Smooth muscle cell (in vitro differentiated cells): ENCODE data around the gene BRD4. TPM values are rescaled to one million over a fixed set of nuclear protein-coding genes. Genes with fewer than 3 reads are reported as not detected.

Experiments
- DNase-seq: peaks from one replicate; lab custom pipeline; 2025; ENCODE audit not compliant: unreplicated experiment; lab: John Stamatoyannopoulos, UW
- H2AFZ ChIP-seq: fragments of 200-600 bp; sonication (generic); 2 replicates; pipeline ENCODE4 v1.6.0; 2016; ENCODE audit warnings: antibody characterized with exemption, low read depth, mild to moderate bottlenecking
- H3F3A ChIP-seq: fragments of 200-600 bp; sonication (generic); 2 replicates; pipeline ENCODE4 v1.6.0; 2017; ENCODE audit warnings: antibody characterized with exemption, low read depth
- H3K27ac ChIP-seq: fragments of 200-600 bp; sonication (generic); 2 replicates; pipeline ENCODE4 v1.5.1; 2016; ENCODE audit warnings: low read depth, mild to moderate bottlenecking
- H3K27me3 ChIP-seq: fragments of 200-600 bp; sonication (generic); 2 replicates; pipeline ENCODE4 v1.6.1; 2016; ENCODE audit warnings: low read depth, mild to moderate bottlenecking
- H3K36me3 ChIP-seq: fragments of 200-600 bp; sonication (generic); 2 replicates; pipeline ENCODE4 v1.5.1; 2016; ENCODE audit warnings: low read depth
- H3K4me1 ChIP-seq: fragments of 200-600 bp; sonication (generic); 2 replicates; pipeline ENCODE4 v1.5.1; 2016; ENCODE audit warnings: low read depth
- H3K4me2 ChIP-seq: fragments of 200-600 bp; sonication (generic); 2 replicates; pipeline ENCODE4 v1.6.0; 2016; ENCODE audit warnings: mild to moderate bottlenecking
- H3K4me3 ChIP-seq: fragments of 200-600 bp; sonication (generic); 2 replicates; pipeline ENCODE4 v1.5.1; 2016; ENCODE audit warnings: mild to moderate bottlenecking
- H3K79me2 ChIP-seq: fragments of 200-600 bp; sonication (generic); 2 replicates; pipeline ENCODE4 v1.6.0; 2016; ENCODE audit warnings: low read depth, mild to moderate bottlenecking
- H3K9ac ChIP-seq: fragments of 200-600 bp; sonication (generic); 2 replicates; pipeline ENCODE4 v1.6.0; 2016; ENCODE audit warnings: low read depth
- H3K9me3 ChIP-seq: fragments of 200-600 bp; sonication (generic); replicated peaks from 2 replicates; pipeline ENCODE4 v1.5.1; 2016; ENCODE audit warnings: low read depth
- H4K20me1 ChIP-seq: fragments of 200-600 bp; sonication (generic); 2 replicates; pipeline ENCODE4 v1.6.0; 2016; ENCODE audit warnings: low read depth
- WGBS: methylation state at CpG from one replicate; pipeline ENCODE4 v1.1.7; 2016; ENCODE audit warnings: low lambda C conversion rate; 5-methylcytosine and 5-hydroxymethylcytosine counted together
- polyA plus RNA-seq: library from polyadenylated mRNA; unstranded; fragments of >200 nt; fragmentation: Nextera tagmentation; extraction: Ambion mirVana; gene quantifications from 2 replicates; pipeline ENCODE4 v1.2.1, GENCODE V29; 2016
- total RNA-seq: library from RNA; depleted of rRNA; stranded (reverse); fragments of >200 nt; gene quantifications from 2 replicates; pipeline ENCODE4 v1.2.3, GENCODE V29; 2014
- TF ChIP-seq, protein P1 (sequence below): fragments of 200-600 bp; sonication (generic); IDR thresholded peaks from 2 replicates; pipeline ENCODE4 v1.5.1; 2017; ENCODE audit warnings: borderline replicate concordance, mild to moderate bottlenecking, antibody characterized with exemption; ENCODE audit not compliant: insufficient read depth, poor library complexity, severe bottlenecking

The BRD4 gene
- total and polyA plus RNA-seq, 2 experiments from 2014 or later: 24.1 to 102 TPM

DNA sequence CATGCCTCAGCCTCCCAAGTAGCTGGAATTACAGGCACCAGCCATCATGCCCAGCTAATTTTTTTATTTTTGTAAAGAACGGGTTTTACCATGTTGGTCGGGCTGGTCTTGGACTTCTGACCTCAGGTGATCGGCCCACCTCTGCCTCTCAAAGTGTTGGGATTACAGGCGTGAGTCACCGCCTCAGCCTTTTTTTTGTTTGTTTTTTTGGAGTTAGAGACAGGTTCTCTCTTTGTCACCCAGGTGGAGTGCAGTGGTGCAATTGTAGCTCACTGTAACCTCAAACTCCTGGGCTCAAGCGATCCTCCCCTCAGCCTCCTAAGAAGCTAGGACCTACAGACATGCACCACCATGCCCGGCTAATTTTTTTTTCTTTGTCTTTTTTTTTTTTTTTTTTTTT is 116.0 kb downstream of the BRD4 start:
- no peak for DNase-seq
- WGBS: 69% methylated on average over 7 of the region's 7 CpGs
- TF ChIP-seq, protein P1, sequence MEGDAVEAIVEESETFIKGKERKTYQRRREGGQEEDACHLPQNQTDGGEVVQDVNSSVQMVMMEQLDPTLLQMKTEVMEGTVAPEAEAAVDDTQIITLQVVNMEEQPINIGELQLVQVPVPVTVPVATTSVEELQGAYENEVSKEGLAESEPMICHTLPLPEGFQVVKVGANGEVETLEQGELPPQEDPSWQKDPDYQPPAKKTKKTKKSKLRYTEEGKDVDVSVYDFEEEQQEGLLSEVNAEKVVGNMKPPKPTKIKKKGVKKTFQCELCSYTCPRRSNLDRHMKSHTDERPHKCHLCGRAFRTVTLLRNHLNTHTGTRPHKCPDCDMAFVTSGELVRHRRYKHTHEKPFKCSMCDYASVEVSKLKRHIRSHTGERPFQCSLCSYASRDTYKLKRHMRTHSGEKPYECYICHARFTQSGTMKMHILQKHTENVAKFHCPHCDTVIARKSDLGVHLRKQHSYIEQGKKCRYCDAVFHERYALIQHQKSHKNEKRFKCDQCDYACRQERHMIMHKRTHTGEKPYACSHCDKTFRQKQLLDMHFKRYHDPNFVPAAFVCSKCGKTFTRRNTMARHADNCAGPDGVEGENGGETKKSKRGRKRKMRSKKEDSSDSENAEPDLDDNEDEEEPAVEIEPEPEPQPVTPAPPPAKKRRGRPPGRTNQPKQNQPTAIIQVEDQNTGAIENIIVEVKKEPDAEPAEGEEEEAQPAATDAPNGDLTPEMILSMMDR: no peak
- H3K27me3 ChIP-seq: no peaks in the 10 kb centered on the region
- no peaks in the 10 kb centered on the region for H3K36me3 ChIP-seq
- no peak overlapping the region for H2AFZ ChIP-seq
- no peaks in the 10 kb centered on the region for H3K9me3 ChIP-seq
- H3F3A ChIP-seq: no peaks in the 10 kb centered on the region
- H4K20me1 ChIP-seq: no peaks in the 10 kb centered on the region
- H3K4me2 ChIP-seq: no peak overlapping the region
- H3K27ac ChIP-seq: no peak overlapping the region
- H3K4me1 ChIP-seq: no peaks in the 10 kb centered on the region
- H3K4me3 ChIP-seq: no peak overlapping the region
- H3K79me2 ChIP-seq: no peaks in the 10 kb centered on the region
- no peak overlapping the region for H3K9ac ChIP-seq

DNA sequence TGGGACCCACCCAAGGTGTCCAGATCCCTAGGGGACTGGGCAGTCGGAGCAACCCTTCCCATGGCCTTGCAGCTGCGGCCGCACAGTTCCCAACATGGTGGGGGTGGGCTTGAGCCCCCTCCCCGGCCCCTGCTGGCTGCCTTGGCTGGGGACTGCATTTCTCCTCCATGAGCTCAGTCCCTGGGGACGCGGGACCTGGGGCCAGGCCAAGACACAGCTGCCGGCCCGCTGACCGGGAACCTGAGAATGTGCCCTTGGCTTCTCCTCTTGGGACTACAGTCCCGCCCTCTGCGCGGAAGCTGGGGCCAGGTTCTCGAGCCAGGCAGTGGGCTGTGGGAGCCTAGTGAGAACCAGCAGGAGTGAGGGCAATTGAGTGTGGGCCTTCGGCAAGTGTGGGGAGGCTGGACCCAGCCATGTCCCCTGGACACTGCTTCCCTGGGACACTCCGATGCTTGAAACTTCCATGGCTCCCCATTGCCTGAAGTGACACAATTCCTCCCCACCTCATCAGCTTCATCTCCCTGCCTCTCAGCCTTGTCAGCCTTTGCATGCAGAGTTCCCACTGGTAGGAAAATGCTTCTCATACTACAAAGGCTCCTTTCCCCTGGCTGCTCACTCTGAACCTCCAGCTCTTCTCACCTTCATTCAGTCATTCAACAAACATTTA is 118.5 kb downstream of the BRD4 start:
- no peaks in the 10 kb centered on the region for H3K4me1 ChIP-seq
- TF ChIP-seq, protein P1: no peak
- no peak overlapping the region for H3K9ac ChIP-seq
- no peaks in the 10 kb centered on the region for H3K9me3 ChIP-seq
- no peak overlapping the region for H3K4me3 ChIP-seq
- WGBS: 92% methylated on average over 15 of the region's 15 CpGs
- no peaks in the 10 kb centered on the region for H3F3A ChIP-seq
- no peaks in the 10 kb centered on the region for H3K36me3 ChIP-seq
- H4K20me1 ChIP-seq: no peaks in the 10 kb centered on the region
- no peak overlapping the region for H3K27ac ChIP-seq
- H3K4me2 ChIP-seq: no peak overlapping the region
- no peaks in the 10 kb centered on the region for H3K27me3 ChIP-seq
- no peak for DNase-seq
- no peaks in the 10 kb centered on the region for H3K79me2 ChIP-seq
- no peak overlapping the region for H2AFZ ChIP-seq

DNA sequence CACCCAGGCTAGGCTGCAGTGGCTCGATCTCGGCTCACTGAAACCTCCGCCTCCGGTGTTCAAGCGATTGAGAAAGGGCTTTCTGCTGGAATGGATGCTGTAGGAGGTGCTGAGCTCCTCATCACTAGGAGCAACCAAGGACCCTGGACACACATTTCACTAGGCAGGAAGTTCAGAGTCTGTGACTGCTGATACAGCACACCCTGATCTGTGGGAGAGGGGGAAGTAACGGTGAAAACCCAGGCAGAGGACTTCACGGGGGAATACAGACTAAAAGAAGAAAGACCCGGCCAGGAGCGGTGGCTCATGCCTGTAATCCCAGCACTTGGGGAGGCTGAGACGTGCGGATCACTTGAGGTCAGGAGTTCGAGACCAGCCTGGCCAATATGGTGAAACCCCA is 119.6 kb downstream of the BRD4 start:
- TF ChIP-seq, protein P1: no peak
- WGBS: over 99% methylated on average over 12 of the region's 12 CpGs

DNA sequence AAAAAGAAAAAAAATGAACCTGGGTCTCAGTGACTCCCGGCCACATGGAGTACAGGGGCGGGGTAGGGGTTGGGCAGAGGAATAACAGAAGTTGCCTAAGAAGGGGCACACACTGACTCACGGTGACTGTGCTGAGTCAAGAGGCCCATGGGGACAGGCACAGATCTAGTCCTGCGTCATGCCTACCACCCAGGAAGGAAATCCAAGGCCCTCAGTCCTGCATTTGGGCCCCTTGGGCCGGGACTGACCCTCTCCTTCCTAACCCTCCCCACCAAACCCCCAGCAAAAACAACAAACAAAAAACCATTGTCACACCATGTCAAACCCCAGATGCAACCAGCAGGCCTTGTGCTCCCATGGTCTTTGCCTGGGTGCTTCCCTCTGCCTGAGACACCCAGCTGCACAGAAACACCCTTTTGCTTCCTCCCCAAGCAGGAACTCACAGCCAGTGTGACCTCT is 122.0 kb downstream of the BRD4 start:
- no peaks in the 10 kb centered on the region for H3K4me1 ChIP-seq
- TF ChIP-seq, protein P1: no peak
- H4K20me1 ChIP-seq: no peaks in the 10 kb centered on the region
- H2AFZ ChIP-seq: no peak overlapping the region
- 43% methylated on average over 4 of the region's 5 CpGs for WGBS
- no peaks in the 10 kb centered on the region for H3F3A ChIP-seq
- no peak overlapping the region for H3K9ac ChIP-seq
- no peaks in the 10 kb centered on the region for H3K27me3 ChIP-seq
- H3K79me2 ChIP-seq: no peaks in the 10 kb centered on the region
- no peaks in the 10 kb centered on the region for H3K36me3 ChIP-seq
- H3K4me2 ChIP-seq: peak overlapping the region; percentile 44
- peak overlapping the region; percentile 43 for H3K27ac ChIP-seq
- H3K4me3 ChIP-seq: no peak overlapping the region
- no peak for DNase-seq
- H3K9me3 ChIP-seq: no peaks in the 10 kb centered on the region

More for the DNA sequence above, 119.6 kb downstream of the BRD4 start:
- Histone ChIP-seq H3K36me3 (no peaks in the 10 kb centered on the region), H3K9ac (no peak overlapping the region), H3F3A (no peaks in the 10 kb centered on the region), H3K79me2 (no peaks in the 10 kb centered on the region), H4K20me1 (no peaks in the 10 kb centered on the region), H3K4me2 (no peak overlapping the region), H2AFZ (no peak overlapping the region), H3K4me3 (no peak overlapping the region), H3K27ac (no peak overlapping the region), H3K27me3 (no peaks in the 10 kb centered on the region), H3K9me3 (no peaks in the 10 kb centered on the region), H3K4me1 (no peaks in the 10 kb centered on the region)
- no peak for DNase-seq
